GM21381 (cell line): ENCODE results near the gene SDC1.

Experiments used
- ATAC-seq: cut with Tn5 transposase; IDR thresholded peaks from one replicate; pipeline ENCODE4 v1.9.1; 2021; ENCODE audit warnings: mild to moderate bottlenecking, moderate library complexity; ENCODE audit not compliant: unreplicated experiment

The SDC1 gene

GRCh38 chr2:20229322-20230113 lies 4.6 kb upstream of the SDC1 start:
- ATAC-seq = no peak

GRCh38 chr2:20227894-20228505 lies 3.1 kb upstream of the SDC1 start:
- ATAC-seq = no peak

GRCh38 chr2:20226152-20226545 lies 1.2 kb upstream of the SDC1 start:
- no peak for ATAC-seq

GRCh38 chr2:20225294-20226151 lies 593 bp upstream of the SDC1 start:
- ATAC-seq = peak; percentile 44

GRCh38 chr2:20224164-20224715 lies 690 bp downstream of the SDC1 start:
- no peak for ATAC-seq

- ATAC-seq = no peak
Observed at GRCh38 chr2:20223407-20224163, 1.3 kb downstream of the SDC1 start.

- no peak for ATAC-seq
Observed at GRCh38 chr2:20222769-20223406, 2.0 kb downstream of the SDC1 start.

- ATAC-seq = no peak
Observed at GRCh38 chr2:20222014-20222768, 2.7 kb downstream of the SDC1 start.

GRCh38 chr2:20221555-20221973 lies 3.4 kb downstream of the SDC1 start:
- no peak for ATAC-seq

GRCh38 chr2:20220806-20221554 lies 4.0 kb downstream of the SDC1 start:
- no peak for ATAC-seq

GRCh38 chr2:20219763-20220380 lies 5.1 kb downstream of the SDC1 start:
- no peak for ATAC-seq

- no peak for ATAC-seq
Observed at GRCh38 chr2:20218331-20219320, 6.3 kb downstream of the SDC1 start.

- no peak for ATAC-seq
Observed at GRCh38 chr2:20217041-20217970, 7.6 kb downstream of the SDC1 start.

GRCh38 chr2:20216130-20217025 lies 8.6 kb downstream of the SDC1 start:
- ATAC-seq = no peak
